CD4-positive, alpha-beta T cell treated with Interferon gamma for 1 hour (primary cell): ENCODE measurements around the gene VSTM5.
A peak's percentile ranks its signal among the peaks of the same experiment; 100 is the strongest.
"Not testable (repeated sequence)": the region's sequence is repeated elsewhere in the genome, so short reads cannot be mapped to it uniquely, and the experiment has no call there.

ENCODE experiments used
- DNase-seq: peaks from one replicate; pipeline ENCODE4 v3.0.0-alpha.2; 2020

VSTM5 gene

DNA sequence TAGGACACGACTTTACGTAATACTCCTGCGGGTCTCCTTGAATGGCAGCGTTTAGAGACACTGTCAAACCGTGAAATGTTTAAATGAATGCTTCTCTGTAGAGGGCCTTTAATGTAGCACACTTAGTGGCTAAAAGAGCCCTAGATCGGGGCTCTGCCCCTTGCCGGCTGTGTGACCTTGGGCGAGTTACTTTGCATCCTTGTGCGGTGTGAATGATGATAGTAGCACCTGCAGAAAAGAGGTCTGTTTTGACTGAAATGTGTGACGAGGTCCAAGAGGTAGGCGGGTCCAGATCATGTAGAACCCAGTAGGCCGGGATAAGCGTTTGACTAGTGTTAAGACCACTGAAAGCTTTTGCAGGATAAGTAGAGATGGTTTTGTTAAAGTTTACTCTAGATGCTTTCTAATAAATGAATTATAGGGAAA is 65.5 kb downstream of the VSTM5 start:
- no peak for DNase-seq

DNA sequence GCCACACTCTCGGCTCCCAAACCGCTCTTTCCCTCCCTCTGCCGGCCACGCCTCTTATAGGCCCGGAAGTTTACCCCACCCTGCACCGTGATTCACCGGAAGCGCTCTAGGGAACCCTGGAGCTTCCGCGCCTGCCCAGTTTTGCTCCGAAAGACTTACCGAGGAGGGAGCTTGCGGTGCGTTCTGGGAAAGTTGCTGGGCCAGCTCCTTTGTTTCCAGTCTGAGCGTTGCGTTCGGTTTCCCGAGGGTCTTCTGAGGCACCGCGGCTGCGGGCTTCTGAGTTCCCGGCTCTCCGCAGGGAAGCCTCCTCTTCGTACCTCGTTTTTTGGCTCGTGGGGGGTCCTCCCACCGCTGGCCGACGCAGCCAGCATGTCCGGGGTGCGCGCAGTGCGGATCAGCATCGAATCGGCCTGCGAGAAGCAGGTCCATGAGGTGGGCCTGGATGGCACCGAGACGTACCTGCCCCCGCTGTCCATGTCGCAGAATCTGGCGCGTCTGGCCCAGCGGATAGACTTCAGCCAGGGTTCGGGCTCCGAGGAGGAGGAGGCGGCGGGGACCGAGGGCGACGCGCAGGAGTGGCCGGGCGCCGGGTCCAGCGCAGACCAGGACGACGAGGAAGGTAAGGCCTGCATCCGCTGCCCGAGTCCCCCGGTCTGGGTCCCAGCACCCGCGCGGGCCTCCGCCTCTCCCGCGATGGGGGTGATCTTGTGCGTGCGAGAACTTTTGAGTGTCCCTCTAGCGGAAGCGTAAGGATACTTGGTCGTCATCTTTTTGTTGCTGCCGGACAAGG is 66.1 kb downstream of the VSTM5 start, which contains the start of gene MED17:
Gene MED17, plus strand, starts transcription at position 138 of the 790 bp plus-strand sequence. Its CDS starts 232 bp downstream, at position 370.
- peak; percentile 84 for DNase-seq

DNA sequence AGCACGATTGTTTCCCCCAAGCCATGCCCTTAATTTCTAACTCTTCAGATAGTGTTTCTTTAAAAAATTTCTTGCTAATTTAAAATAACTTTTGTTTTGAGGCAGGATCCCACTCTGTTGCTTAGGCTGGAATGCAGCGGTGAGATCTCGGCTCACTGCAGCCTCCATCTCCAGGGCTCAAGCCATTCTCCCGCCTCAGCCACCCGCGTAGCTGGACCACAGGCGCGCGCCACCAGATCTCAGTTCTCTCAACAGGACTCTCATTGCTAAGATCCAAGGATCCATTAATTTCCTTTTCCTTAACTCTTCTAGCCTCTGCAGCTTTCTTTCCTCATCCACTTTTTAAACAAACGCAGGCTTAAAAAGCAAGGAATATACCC is 66.7 kb downstream of the VSTM5 start:
- no peak for DNase-seq

- DNase-seq, result no peak
Observed at GRCh38 chr11:93783362-93783761, 67.1 kb downstream of the VSTM5 start.

GRCh38 chr11:93775289-93775688 is 75.1 kb downstream of the VSTM5 start:
- no peak for DNase-seq

DNA sequence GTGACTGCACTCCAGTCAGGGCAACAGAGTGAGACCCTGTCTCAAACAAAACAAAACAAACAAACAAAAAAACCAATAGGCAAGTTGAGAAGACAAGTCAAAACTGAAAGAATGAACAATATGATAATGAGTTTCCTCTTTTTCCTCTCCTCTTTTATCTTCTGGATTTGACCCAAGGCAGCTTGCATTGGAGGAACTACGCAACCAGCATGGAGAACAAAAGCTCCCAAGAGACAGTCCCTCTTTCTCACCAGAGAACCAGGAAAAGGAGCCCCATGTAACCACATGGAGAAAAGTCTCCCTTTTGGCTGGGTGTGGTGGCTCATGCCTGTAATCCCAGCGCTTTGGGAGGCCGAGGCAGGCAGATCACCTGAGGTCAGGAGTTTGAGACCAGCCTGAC is 75.9 kb downstream of the VSTM5 start:
- DNase-seq, result not testable (repeated sequence)

- no peak for DNase-seq
Observed at GRCh38 chr11:93773601-93774200, 76.7 kb downstream of the VSTM5 start.

DNA sequence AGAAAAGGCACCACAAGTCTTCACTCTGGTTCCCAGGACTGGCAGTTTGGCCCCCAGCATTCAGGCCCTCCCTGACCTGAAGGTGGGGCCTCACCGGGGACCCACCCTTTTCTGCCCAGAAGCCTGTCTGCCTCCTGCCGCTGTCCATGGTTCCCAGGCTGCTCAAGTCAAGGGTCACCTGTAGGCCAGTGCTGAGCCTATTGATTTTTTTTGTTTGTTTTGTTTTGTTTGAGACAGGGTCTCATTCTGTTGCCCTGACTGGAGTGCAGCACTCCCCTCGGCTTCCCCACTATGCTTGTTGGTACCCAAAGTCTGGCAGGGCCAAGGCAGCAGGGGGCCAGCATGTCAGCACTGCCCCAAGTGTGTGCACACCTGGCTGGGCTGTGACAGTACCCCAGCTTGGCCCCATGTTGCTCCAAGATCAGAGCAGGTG is 77.4 kb downstream of the VSTM5 start:
- no peak for DNase-seq

DNA sequence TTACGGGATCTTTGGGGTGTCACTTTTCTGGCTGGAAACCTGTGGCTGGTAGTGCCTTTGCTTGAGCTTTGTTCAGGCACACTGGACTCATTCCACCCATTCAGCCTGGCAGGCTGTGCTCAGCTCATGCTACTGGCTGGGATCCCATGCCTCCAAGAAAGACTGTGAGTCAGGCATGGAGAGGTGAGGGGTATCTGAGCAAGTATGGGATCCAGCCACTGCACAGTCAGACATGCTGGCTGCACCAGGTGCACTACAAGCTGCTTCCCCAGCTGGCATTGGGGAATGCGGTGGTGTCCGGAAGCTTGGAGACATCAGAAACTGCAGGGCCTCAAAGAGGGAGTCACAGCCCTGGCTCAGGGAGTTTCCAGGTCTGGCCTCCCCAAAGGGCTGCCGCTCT is 78.3 kb downstream of the VSTM5 start:
- no peak for DNase-seq

GRCh38 chr11:93770160-93770559 is 80.3 kb downstream of the VSTM5 start:
- no peak for DNase-seq
